HepG2 (cell line): Measurements from ENCODE around the gene NCKIPSD. TPM values are rescaled to one million over a fixed set of nuclear protein-coding genes. Genes with fewer than 3 reads are reported as not detected.
A peak's percentile ranks its signal among the peaks of the same experiment; 100 is the strongest.

ENCODE experiments used
- CENPT ChIP-seq: sonication (generic); formaldehyde crosslinking; IDR thresholded peaks from 2 replicates; pipeline ENCODE4 v1.8.0; 2022; ENCODE audit warnings: low read depth, mild to moderate bottlenecking, moderate library complexity, missing genetic modification reagents
- EEA1 ChIP-seq: sonication (generic); formaldehyde crosslinking; IDR thresholded peaks from 2 replicates; pipeline ENCODE4 v1.5.1; 2020; ENCODE audit warnings: mild to moderate bottlenecking, missing genetic modification reagents, borderline replicate concordance
- GTF3A ChIP-seq: sonication (generic); formaldehyde crosslinking; conservative IDR thresholded peaks from 2 replicates; pipeline ENCODE4 v1.4.0; 2020; ENCODE audit warnings: mild to moderate bottlenecking, missing genetic modification reagents
- HNRNPLL ChIP-seq: fragments of 200-400 bp; formaldehyde crosslinking; IDR thresholded peaks from 2 replicates; pipeline ENCODE4 v1.6.1; 2017; ENCODE audit warnings: mild to moderate bottlenecking, low read depth, low read length; ENCODE audit not compliant: poor library complexity, severe bottlenecking
- SP140L ChIP-seq: sonication (generic); formaldehyde crosslinking; IDR thresholded peaks from 2 replicates; pipeline ENCODE4 v1.4.0; 2020; ENCODE audit warnings: missing genetic modification reagents, borderline replicate concordance
- SRF ChIP-seq: IDR thresholded peaks from 2 replicates; pipeline ENCODE4 v1.6.1; 2011; ENCODE audit warnings: mild to moderate bottlenecking, low read depth, low read length, moderate library complexity
- TRIM24 ChIP-seq: sonication (generic); formaldehyde crosslinking; IDR thresholded peaks from 2 replicates; pipeline ENCODE4 v1.8.0; 2022; ENCODE audit warnings: mild to moderate bottlenecking, missing genetic modification reagents
- YEATS2 ChIP-seq: sonication (generic); formaldehyde crosslinking; IDR thresholded peaks from 2 replicates; pipeline ENCODE4 v1.4.0; 2020; ENCODE audit warnings: missing genetic modification reagents, borderline replicate concordance
- ZBTB42 ChIP-seq: sonication (generic); formaldehyde crosslinking; IDR thresholded peaks from 2 replicates; pipeline ENCODE4 v1.5.0; 2020; ENCODE audit warnings: mild to moderate bottlenecking, missing genetic modification reagents
- ZHX2 ChIP-seq, 2 experiments: sonication (generic) in 1 of 2; formaldehyde crosslinking in 1 of 2; IDR thresholded peaks; 2 replicates each; pipeline versions ENCODE4 v1.6.1 to v1.9.0; 2014 to 2022; ENCODE audit warnings: antibody characterized with exemption in 1 of 2, borderline replicate concordance in 1 of 2, inconsistent platforms in 1 of 2, low read depth in 1 of 2, missing genetic modification reagents in 1 of 2
- ZNF253 ChIP-seq: sonication (generic); formaldehyde crosslinking; IDR thresholded peaks from 2 replicates; pipeline ENCODE4 v1.8.0; 2022; ENCODE audit warnings: mild to moderate bottlenecking, missing genetic modification reagents, borderline replicate concordance
- ZNF317 ChIP-seq: sonication (generic); formaldehyde crosslinking; IDR thresholded peaks from 2 replicates; pipeline ENCODE4 v1.5.0; 2020; ENCODE audit warnings: mild to moderate bottlenecking, missing genetic modification reagents
- ZNF547 ChIP-seq: sonication (generic); formaldehyde crosslinking; IDR thresholded peaks from 2 replicates; pipeline ENCODE4 v1.5.1; 2020; ENCODE audit warnings: mild to moderate bottlenecking, missing genetic modification reagents
- polyA plus RNA-seq, 8 experiments: library from polyadenylated mRNA; depleted of rRNA in 3 of 8; stranded (reverse) in 7 of 8; unstranded in 1 of 8; fragments of >200 nt; fragmentation: Illumina TruSeq in 4 of 8; extraction: Trizol in 4 of 8; gene quantifications; 2 replicates each; pipeline versions ENCODE4 v1.2.1 to v1.2.3, GENCODE V29; 2011 to 2016; ENCODE audit warnings: low read depth in 4 of 8, missing spikeins in 1 of 8, mixed read lengths in 1 of 8; ENCODE audit not compliant: insufficient read depth in 1 of 8
- total RNA-seq, 5 experiments: library from RNA; depleted of rRNA; stranded (reverse); fragments of >200 nt; fragmentation: Illumina TruSeq; extraction: Trizol; gene quantifications; 2 replicates each; pipeline ENCODE4 v1.2.3, GENCODE V29; 2016; ENCODE audit warnings: low read depth in 1 of 5
- TF ChIP-seq, protein P1 (sequence below): sonication (generic); formaldehyde crosslinking; IDR thresholded peaks from 2 replicates; pipeline ENCODE4 v1.4.0; 2020; ENCODE audit warnings: missing genetic modification reagents, low read depth, mild to moderate bottlenecking, borderline replicate concordance
- TF ChIP-seq, protein P2 (sequence below): sonication (generic); formaldehyde crosslinking; IDR thresholded peaks from 2 replicates; pipeline ENCODE4 v1.5.0; 2020; ENCODE audit warnings: mild to moderate bottlenecking, missing genetic modification reagents
- TF ChIP-seq, protein P3 (sequence below): sonication (generic); formaldehyde crosslinking; IDR thresholded peaks from 2 replicates; pipeline ENCODE4 v1.5.1; 2020; ENCODE audit warnings: mild to moderate bottlenecking, missing genetic modification reagents, borderline replicate concordance

NCKIPSD gene
- total and polyA plus RNA-seq, 2 of the 13 experiments (the other 11 are each of a cell fraction or from before 2014, with no cell fraction given), result 13.5 to 35.2 TPM

DNA sequence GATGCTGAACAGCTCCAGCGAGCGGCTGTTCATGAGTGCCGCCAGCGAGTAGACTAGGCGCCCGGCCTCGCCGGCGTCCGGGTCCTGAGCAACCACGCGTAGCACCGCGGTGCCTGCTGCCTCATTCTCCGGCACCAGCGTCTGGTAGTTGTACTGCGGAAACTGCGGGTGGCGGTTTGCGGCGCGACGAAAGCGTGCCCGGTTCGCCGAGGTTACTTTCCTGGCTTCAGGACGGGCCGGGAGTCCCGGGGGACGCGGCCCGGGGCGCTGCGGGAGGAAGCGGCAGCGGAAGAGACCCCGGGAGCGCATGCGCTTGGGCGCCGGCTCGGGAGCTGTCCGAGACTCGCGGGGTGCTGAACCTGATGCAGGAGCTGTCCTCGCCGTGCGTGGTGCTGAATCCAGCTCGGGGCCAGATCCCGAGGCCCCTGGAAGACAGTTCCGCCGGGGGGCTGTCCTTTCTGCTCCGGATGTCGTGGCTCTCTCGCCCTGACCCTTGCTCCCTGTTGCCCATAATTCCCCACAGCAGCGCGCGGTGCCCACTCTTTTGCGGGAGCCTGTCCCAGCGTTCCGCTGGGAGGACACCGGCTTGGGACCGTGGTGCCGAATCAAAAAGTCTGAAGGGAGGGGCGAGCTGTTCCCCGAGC, 24.1 kb downstream of the NCKIPSD start (continued):
- peak; percentile 98 for TF ChIP-seq ZNF317 (CRISPR knock-in tag)
- TF ChIP-seq, protein P1, sequence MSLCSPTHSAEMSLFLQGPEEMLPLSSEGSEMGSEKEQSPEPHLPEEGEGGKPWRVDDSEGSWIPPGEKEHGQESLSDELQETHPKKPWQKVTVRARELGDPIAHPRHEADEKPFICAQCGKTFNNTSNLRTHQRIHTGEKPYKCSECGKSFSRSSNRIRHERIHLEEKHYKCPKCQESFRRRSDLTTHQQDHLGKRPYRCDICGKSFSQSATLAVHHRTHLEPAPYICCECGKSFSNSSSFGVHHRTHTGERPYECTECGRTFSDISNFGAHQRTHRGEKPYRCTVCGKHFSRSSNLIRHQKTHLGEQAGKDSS (CRISPR knock-in tag), result peak; percentile 100
- TF ChIP-seq ZNF253 (CRISPR knock-in tag), result peak; percentile 100
- peak; percentile 100 for TF ChIP-seq ZBTB42 (CRISPR knock-in tag)
- peak; percentile 100 for TF ChIP-seq SP140L (CRISPR knock-in tag)
- peak; percentile 100 for TF ChIP-seq CENPT (CRISPR knock-in tag)
- no peak for TF ChIP-seq TRIM24
- TF ChIP-seq, protein P2, sequence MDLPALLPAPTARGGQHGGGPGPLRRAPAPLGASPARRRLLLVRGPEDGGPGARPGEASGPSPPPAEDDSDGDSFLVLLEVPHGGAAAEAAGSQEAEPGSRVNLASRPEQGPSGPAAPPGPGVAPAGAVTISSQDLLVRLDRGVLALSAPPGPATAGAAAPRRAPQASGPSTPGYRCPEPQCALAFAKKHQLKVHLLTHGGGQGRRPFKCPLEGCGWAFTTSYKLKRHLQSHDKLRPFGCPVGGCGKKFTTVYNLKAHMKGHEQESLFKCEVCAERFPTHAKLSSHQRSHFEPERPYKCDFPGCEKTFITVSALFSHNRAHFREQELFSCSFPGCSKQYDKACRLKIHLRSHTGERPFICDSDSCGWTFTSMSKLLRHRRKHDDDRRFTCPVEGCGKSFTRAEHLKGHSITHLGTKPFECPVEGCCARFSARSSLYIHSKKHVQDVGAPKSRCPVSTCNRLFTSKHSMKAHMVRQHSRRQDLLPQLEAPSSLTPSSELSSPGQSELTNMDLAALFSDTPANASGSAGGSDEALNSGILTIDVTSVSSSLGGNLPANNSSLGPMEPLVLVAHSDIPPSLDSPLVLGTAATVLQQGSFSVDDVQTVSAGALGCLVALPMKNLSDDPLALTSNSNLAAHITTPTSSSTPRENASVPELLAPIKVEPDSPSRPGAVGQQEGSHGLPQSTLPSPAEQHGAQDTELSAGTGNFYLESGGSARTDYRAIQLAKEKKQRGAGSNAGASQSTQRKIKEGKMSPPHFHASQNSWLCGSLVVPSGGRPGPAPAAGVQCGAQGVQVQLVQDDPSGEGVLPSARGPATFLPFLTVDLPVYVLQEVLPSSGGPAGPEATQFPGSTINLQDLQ (CRISPR knock-in tag), result peak; percentile 99
- peak; percentile 81 for TF ChIP-seq HNRNPLL
- peak; percentile 99 for TF ChIP-seq YEATS2
- TF ChIP-seq, protein P3, sequence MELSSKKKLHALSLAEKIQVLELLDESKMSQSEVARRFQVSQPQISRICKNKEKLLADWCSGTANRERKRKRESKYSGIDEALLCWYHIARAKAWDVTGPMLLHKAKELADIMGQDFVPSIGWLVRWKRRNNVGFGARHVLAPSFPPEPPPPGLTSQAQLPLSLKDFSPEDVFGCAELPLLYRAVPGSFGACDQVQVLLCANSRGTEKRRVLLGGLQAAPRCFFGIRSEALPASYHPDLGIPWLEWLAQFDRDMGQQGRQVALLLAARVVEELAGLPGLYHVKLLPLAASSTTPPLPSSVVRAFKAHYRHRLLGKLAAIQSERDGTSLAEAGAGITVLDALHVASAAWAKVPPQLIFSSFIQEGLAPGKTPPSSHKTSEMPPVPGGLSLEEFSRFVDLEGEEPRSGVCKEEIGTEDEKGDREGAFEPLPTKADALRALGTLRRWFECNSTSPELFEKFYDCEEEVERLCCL (CRISPR knock-in tag), result peak; percentile 100
- TF ChIP-seq EEA1 (CRISPR knock-in tag), result peak; percentile 100
- peak; percentile 21 for TF ChIP-seq ZHX2 (IDR thresholded peaks at IDR 0.05; ENCODE audit: low read depth)
- TF ChIP-seq ZHX2 (CRISPR knock-in tag; IDR thresholded peaks at IDR 0.05; ENCODE audit: borderline replicate concordance), result peak; percentile 100
- peak; percentile 100 for TF ChIP-seq ZNF547
- TF ChIP-seq GTF3A (CRISPR knock-in tag), result peak; percentile 86; the same call in 1 of the 2 replicates
- TF ChIP-seq SRF, result no peak
